Lung microvascular endothelial cell (primary cell): ENCODE results near the gene PRR13. TPM values are rescaled to one million over a fixed set of nuclear protein-coding genes. Genes with fewer than 3 reads are reported as not detected.
A peak's percentile ranks its signal among the peaks of the same experiment; 100 is the strongest.
"Not testable (repeated sequence)": the region's sequence is repeated elsewhere in the genome, so short reads cannot be mapped to it uniquely, and the experiment has no call there.

Source experiments
- DNase-seq, 2 donors: peaks; one replicate each; pipeline versions ENCODE4 v3.0.0 to v3.0.0-alpha.2; 2010; ENCODE audit warnings: low read depth in 2 of 2
- total RNA-seq: library from RNA; depleted of rRNA; stranded (reverse); fragments of >200 nt; gene quantifications from 2 replicates; pipeline ENCODE4 v1.2.1, GENCODE V29; 2014

The PRR13 gene
- total RNA-seq, 1 donor from 2014 or later: 14.1 TPM

DNA sequence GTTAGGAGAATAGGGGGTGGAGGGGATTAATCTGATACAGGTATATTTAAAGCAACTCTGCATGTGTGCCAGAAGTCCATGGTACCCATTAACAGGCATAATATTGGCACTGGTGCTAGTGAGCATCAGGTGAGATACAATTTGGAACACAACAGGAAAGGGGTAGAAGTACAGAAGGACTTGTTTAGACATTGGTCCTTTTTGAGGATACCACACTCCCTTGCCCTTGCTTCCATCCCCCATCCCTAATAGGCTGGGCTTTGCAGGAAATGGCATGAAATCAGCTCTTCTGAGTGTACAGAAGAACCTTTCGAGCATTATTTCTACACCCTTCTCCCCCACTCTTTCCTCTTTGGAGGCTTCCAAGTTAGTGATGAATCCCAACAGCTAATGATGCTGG lies 26.7 kb downstream of the PRR13 start:
- DNase-seq: no peak

DNA sequence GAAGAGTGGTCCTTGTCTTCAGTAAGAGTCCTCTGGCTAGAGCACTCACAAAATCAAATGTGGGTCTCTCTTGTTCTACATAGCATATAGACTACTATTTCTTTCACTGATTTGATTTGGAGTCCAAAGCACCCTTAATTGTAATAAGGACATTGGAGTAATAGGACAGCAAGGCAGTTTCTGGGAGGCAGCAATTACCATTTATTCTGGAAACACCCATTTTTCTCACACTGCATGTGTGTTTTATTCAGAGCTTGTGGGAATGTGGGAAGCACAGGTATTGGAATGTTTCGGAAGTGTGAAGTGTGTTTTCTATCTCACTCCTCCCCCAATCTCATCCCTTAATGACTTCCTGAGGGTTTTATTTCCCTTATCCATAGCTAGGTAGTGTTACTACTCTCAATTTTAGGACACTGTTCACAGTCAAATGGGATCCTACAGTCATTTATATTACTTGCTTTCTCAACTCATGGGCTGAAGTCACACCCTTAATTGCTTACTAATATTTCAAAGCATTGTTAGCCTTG lies 30.6 kb downstream of the PRR13 start:
- no peak for DNase-seq

DNA sequence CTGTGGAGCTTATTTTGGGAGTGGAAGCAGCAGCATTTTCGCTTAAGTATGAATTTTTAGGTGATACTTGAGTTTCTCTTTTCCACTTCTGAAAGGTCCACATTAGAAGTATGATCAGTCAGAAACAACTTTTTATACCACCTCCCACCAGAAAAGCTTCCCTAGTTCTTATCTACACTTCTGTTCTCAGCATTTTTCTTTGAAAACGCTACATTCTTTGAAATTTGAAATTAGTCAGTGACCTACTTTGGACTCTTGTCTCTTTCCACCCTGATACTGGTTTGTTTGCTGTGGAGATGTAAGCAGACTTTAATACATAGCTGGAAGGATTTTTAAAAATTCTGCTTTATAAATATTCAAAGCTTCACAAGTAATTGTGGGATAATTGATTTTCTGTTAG lies 32.5 kb downstream of the PRR13 start:
- DNase-seq: no peak

DNA sequence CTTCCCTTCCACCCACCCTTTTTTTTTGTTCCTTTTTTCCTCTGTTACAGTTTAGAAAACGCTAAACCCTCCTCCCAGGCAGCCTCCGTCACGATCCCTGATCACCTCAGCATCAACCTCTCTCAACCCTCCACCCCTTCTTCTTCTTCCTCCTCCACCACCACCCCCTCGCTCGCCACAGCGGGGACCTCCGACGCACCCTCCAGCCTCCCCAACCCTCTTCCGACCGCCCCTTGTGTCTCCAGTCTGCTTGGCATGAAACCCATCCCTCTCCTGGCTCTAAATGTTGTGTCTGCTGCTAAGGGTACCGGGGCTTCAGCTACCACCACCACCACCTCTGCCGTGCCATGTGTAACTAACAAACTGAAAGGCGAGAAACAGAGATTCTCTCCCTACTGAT lies 33.3 kb downstream of the PRR13 start:
- no peak for DNase-seq

DNA sequence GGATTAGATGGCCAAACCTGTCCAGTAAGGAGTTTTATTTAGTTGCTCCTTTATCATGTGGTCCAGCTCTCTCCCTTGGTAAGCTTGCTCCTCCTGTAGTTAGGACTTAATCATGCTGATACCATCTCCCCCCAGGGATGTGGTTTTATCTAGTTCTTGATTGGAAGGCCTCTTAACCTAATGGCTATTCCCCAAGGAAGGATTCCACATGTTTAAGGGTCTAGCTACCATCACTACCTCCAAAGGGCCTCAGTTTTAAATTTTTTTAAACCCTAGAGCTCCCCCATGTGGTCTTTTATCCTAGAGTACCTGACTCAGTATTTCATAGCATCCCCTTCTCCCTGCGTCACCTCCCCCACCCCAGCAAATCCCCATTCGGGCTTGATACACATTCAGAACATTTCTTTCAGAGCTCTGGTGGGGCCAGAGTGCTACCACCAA lies 35.3 kb downstream of the PRR13 start:
- DNase-seq: peak; percentile 27 to 39

DNA sequence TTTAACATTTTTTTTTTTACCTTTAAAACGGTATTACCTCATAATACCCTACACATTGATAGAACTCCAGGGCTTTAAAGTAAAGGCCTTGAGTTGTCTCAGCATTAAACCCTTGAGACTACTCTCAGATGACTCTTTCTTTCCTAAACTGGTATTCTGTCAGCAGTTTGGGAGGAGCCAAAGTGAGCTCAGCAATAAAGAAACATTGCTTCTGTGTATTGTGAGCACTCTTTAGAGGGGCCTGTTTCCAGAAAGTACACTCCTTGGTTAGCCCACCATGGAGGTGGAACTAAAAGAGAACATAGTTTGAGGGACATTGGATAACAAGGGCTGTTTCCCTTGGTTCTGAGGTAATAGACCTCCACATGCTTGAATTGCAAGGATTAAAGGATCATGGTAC lies 37.3 kb downstream of the PRR13 start:
- no peak for DNase-seq

DNA sequence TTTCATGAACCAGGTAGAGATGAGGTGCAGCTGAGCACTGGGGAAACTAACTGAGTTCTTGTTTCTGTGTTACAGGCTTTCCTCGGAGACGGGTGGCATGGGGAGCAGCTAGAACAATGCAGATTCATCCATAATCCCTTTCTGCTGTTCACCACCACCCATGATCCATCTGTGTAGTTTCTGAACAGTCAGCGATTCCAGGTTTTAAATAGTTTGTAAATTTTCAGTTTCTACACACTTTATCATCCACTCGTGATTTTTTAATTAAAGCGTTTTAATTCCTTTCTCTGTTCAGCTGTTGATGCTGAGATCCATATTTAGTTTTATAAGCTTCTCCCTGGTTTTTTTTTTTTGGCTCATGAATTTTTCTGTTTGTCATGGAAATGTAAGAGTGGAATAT lies 37.8 kb downstream of the PRR13 start:
- DNase-seq: no peak

DNA sequence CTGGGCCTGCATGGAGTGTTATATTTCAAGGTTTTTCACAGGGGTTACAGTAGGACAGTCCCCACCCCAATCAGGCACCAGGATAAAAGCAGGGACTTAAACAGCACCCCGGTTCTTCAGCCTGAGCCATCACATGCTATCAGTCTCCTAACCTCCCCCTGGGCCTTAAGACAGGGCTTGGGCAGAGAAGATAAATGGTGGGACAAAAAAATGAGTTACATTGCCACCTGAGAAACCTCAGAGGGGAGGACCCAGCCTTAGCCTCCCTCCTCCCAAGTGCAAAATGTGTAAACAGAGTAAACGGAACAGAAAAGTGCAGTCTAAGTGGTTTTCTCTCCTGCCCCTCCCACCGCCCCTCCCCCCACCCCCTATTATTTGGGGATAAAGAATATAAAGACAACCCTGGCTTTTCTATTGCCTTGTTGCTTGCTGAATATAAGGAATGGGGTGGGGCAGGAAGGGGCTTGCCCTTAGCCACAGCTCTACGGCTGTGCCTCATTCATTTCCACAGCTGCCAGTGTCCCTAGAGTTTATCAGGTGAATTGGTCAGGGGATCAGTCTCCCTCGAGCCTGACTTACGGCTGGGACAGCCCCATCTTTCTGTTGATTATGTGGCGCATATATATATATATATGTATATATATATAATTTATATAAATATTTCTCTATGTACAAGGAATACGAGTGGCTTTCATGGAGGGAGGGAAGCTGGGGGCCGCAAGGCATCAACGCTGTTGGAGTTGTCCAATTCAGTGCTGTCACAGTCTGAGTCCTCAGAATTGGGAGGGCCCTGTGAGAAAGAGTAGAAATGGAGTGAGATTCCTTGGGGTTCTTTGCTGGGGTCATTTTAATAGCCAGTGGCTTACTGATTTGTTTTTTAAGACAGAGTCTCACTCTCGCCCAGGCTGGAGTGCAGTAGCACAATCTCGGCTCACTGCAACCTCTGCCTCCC lies 39.2 kb downstream of the PRR13 start:
- DNase-seq: no peak

DNA sequence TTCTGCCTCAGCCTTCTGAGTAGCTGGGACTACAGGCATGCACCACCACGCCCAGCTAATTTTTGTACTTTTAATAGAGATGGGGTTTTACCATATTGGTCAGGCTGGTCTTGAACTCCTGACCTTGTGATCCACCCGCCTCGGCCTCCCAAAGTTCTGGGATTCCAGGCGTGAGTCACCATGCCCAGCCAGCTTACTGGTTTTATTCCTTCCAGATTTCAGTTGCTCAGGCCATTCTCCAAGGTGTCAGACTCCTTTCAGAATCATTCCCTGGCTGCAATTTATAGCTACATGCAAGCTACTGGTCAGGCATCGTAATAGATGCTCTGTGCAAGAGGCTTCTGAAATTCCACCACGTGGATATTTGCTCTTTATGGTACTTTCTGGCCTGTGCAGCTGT lies 39.9 kb downstream of the PRR13 start:
- DNase-seq: not testable (repeated sequence)

DNA sequence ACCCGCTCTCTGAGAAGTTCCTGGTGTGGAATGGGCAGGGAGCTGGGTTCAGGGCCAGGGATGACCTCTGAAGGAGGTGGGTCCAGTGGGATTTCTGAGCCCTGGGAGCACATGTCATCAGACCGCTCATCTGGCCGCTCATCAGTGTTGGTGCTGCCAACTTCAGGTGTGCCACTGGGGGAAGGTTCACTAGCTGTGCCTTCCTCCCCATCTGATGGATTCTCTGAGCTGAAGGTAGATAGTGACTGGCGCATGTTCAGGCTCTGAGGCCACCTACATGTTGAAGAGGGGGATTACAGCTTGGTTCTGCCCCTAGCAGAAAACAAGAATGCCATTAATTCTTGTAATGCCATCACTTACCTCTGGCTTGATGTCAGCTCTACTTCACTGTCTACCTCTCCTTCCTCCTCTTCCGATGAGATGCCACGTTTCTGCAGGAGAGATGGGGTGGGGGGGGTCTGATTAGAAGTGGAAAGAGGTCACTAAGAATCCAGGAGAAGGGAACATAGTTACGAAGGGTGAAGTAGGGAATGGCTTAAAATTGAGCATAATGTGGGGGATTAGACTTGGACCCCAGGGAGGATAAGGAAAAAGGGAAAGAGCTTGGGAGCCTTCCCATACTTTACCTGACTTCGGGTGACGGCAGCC lies 40.5 kb downstream of the PRR13 start:
- DNase-seq: peak; percentile 29 to 40

DNA sequence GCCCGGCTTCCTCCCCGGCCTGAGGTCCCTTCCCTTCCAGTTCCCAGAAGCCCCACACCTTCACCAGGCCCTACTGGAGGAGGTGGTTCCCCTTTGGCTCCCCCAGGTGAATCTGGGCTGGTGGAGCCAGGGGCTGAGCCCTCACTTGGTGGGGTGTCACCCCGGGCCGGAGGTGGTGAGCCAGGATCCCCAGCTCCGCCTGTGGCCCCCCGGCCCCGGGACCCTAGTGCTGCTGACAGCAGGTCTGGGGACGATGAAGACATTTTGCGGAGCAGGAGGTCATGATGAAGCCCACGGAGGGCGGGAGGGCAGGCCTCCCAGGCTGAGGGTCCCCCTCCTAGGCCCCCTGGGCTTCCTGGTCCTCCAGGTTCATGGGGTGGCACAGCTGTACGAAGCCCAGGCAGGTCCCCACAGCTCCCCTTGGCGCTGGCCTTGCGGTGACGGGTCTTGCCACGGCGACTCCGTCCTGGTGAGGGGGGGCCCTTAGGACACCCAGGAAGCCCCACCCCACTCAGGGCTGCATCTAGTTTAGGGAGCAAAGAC lies 41.2 kb downstream of the PRR13 start:
- no peak for DNase-seq

DNA sequence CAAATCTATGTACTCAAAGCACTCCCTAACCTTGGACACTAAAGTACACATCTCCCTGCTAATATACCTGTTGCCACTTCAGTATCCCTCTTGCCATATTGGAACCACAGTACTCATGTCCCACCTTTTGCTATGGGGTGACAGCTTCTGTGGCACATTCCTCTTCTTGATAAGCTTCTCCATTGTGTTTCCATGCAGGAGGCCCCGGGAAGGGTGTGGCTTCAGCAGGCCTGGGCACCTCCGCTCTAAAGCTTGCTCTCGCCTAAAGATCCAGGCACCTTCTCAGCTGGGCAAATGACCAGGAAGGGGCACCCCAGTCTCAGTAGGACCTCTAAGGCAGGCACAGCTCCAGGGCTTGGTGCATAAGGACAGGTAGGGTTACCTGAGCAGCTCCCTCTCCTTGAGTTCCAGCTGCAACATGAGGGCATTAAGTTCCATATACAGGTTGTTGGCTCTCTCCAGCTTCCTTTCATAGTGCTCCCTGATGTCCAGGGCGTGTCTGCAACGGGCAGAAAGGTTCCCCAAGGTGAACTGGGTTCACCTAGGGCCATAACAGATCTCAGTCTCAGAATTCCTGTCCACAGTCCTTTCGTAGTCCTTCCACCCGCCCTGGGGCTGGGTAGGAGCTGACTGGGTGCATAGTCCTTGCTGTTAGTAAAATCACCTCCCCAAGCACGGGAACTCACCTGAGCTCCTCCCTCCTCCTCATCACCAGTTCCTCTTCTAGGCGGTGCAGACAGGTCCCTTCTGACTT lies 41.9 kb downstream of the PRR13 start:
- no peak for DNase-seq

DNA sequence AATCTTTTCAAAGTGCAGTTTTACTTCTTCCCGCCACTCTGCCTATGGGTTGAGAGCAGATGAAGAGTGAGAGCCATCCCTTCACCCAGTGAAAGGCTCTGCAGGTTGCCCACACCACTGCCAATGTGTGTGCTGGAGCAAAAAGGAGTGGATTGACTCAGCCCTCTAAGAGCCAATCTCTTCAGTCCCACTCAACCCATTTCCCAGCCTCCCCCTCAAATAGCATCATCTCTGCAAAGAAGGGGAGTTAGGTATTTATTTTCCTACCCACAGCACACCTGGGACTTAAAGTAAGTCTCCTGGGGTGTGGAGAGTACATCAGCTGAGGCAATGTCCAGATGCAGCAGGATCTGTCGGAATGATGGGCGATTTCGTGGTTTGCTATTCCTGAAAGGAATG lies 42.4 kb downstream of the PRR13 start:
- no peak for DNase-seq

DNA sequence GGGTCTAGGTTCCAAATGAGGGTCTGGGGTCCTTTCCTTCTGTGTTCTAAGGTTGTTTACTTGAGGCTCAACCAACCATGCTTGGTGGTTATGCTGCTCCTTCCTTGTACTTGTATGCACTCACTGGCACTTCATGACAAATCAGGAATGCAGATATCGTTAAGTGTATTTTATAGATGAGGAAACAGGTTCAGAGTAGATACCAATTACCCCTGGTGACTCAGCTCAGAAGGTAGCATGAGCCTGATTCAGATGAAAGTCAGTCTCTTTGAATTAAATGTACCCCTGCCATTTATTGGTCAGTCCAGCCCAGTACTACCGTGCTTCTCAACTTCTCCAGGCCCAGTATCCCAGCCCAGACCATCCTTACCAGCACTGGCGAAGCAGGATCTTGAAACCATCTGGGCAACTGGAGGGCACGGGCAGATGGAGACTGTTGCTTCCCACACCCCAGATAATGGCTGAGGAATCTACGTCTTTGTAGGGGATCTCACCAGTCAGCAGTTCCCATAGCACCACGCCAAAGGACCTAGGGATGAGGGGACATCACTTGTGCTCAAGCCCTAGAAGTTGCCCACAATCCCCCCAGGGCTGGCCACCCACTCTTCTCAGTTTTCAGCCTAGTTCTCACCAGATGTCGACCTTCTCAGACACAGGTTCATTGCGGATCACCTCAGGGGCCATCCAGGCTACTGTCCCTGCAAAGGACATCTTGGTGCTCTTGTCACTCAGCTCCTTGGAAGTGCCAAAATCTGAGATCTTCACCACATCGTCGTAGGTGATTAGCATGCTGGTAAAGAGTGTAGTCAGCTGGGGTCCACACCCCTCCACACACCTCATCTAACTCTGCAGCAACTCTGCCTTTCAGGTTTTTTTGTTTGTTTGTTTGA lies 43.4 kb downstream of the PRR13 start:
- no peak for DNase-seq

DNA sequence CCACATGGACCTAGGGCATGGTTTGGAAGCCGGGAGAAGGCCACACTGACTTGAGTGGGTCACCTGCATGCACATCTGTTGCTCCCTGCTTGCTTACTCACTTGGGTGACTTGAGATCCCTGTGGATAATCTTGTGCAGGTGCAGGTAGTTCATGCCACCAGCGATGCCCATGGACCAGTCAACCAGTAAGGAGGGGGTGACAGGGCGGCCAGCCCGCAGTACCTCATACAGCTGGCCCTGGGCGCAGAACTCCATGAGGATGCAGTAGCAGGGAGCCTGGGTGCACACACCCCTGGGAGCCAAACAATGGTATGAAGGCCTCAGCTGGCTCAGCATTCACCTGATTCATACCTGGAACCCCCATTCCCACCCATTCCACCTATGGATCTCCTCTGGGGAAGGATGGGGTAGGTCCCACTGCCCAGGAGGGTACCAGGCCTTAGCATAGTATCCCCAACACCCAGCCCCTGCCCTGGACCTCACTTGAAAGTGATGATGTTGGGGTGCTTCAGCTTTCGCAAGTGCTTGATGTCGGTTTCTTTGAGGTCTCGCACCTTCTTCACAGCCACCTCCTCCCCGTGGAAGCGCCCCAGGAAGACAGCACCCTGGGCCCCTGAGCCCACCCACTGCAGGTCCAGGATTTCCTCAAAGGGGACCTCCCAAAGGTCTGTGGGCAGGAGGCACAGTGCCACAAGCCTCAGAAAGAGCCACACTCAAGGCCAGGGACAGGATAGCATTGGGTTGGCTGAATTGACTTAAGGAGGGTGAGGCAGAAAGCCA lies 44.6 kb downstream of the PRR13 start:
- no peak for DNase-seq

DNA sequence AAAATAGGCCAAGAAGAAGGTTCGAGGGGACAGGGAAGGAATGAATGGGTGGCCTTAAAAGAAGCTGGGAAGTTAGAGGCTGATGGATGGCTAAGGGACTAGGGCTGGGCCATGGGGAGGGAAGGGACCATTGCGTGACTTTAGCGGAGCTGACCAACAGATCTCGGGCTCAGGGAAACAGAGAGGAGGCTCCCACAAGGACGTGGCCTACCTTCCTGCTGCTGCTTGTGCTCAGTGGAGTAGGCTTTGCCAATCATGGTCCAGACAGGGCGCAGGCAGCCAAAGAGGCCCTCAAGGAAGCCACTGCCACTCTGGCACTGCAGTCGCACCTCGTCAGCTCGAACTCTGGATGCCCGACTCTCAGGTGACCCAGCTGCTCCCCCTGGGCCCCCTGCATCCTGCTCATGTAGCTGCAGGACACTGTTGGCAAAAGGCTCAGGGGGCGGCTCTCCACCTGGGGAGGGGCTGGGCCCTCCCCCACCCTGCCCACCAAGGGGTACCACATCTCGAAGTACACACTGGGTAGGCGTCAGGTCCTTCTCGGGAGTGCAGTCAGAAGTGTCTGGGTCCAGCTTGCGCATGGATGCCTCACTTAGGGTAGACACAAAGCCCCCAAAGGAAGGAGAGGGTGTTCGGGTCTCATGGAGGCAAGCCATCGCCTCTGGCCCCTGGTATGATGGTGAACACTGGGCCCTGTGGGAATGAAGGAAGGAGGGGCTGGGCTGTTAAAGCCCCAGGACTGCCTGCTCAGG lies 45.4 kb downstream of the PRR13 start:
- no peak for DNase-seq

DNA sequence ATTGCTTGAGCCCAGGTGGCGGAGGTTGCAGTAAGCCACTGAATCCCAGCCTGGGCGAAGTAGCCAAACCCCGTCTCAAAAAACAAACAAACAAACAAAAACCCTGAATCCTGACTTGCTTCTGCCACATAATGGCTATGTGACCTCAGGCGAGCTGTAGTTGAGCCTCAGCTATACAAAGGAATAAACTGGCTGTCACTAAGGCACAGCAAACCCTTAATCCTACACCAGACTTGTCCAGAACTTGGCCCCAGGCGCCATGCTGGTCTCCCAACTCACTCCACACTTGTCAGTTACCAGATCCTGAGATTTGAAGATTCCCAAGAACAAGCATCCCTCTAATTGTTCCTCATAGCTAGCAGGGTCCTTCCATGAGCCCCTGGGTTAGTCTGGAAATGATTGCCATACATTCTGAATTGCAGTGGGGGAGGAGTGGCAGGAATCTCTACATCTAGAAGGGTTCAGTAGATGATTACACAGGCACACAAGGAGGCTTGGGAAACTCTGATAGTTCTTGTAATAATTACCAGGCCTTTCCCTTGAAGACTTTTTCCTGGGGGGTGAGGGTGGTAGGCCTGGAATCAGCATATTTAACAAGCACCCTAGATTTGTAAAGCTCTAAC lies 47.8 kb downstream of the PRR13 start:
- DNase-seq: no peak

DNA sequence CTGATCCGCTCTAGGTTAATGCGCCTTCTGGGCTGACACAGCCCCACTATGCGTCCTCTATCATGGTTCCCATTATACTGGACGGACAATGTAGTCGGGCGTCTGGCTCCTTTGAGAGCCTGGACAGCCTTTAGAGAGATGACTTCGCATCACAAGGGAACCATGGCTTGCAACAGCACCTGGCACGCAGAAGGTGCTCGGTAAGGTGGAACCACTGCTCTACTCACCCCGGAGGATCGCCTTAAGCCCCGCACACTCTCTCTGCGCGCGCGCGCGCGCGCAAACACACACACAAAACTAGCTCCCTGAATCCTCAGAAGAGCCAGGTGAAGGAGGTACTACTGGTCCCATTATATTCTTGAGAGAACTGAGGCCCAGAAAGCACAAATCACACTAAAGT lies 50.7 kb downstream of the PRR13 start:
- DNase-seq: no peak
